Keratinocyte (primary cell): ENCODE results near the gene LRRC8C. TPM values are rescaled to one million over a fixed set of nuclear protein-coding genes. Genes with fewer than 3 reads are reported as not detected.
"Not testable (repeated sequence)": the region's sequence is repeated elsewhere in the genome, so short reads cannot be mapped to it uniquely, and the experiment has no call there.

Experiments
- DNase-seq: peaks from one replicate; pipeline ENCODE4 v3.0.0-alpha.2; 2011; ENCODE audit warnings: low read depth, missing footprints, low spot score
- FAIRE-seq: peaks from 2 replicates; lab custom pipeline; 2011; peaks lifted over from hg19 to GRCh38; lab: Jason Lieb, UNC
- H2AFZ ChIP-seq: 2 replicates; pipeline ENCODE4 v1.6.0; 2012; ENCODE audit warnings: low read length, control low read depth, inconsistent platforms; ENCODE audit not compliant: control insufficient read depth
- H3K27ac ChIP-seq: 2 replicates; pipeline ENCODE4 v1.5.1; 2011; ENCODE audit warnings: low read length; ENCODE audit not compliant: control insufficient read depth, insufficient read depth
- H3K27me3 ChIP-seq: 3 replicates; pipeline ENCODE4 v1.6.0; 2011; ENCODE audit warnings: low read length; ENCODE audit not compliant: control insufficient read depth, insufficient read depth; ENCODE audit errors: extremely low read depth
- H3K36me3 ChIP-seq, 2 experiments: 2 replicates in 1 of 2; 3 replicates in 1 of 2; pipeline ENCODE4 v1.5.1; 2011; ENCODE audit warnings: low read length in 2 of 2, mild to moderate bottlenecking in 1 of 2; ENCODE audit not compliant: control insufficient read depth in 2 of 2, insufficient read depth in 2 of 2; ENCODE audit errors: extremely low read depth in 1 of 2
- H3K4me1 ChIP-seq: 3 replicates; pipeline ENCODE4 v1.5.1; 2011; ENCODE audit warnings: low read length; ENCODE audit not compliant: control insufficient read depth, insufficient read depth; ENCODE audit errors: extremely low read depth
- H3K4me2 ChIP-seq: 3 replicates; pipeline ENCODE4 v1.6.0; 2011; ENCODE audit warnings: low read depth, low read length; ENCODE audit not compliant: control insufficient read depth, insufficient read depth; ENCODE audit errors: extremely low read depth
- H3K4me3 ChIP-seq, 3 experiments: fragments of 200-600 bp in 1 of 3; sonication (generic) in 1 of 3; 2 replicates in 2 of 3; 3 replicates in 1 of 3; pipeline ENCODE4 v1.5.1; 2011 to 2016; ENCODE audit warnings: low read length in 3 of 3, mild to moderate bottlenecking in 3 of 3, control low read depth in 2 of 3, inconsistent platforms in 1 of 3, low read depth in 1 of 3, mixed read lengths in 1 of 3, mixed run types in 1 of 3, moderate library complexity in 1 of 3; ENCODE audit not compliant: control insufficient read depth in 2 of 3, insufficient read depth in 2 of 3; ENCODE audit errors: extremely low read depth in 1 of 3
- H3K79me2 ChIP-seq: 2 replicates; pipeline ENCODE4 v1.6.0; 2012; ENCODE audit warnings: low read length; ENCODE audit not compliant: control insufficient read depth, insufficient read depth
- H3K9ac ChIP-seq: 3 replicates; pipeline ENCODE4 v1.6.0; 2011; ENCODE audit warnings: low read length; ENCODE audit not compliant: control insufficient read depth, insufficient read depth; ENCODE audit errors: extremely low read depth
- H3K9me1 ChIP-seq: 3 replicates; pipeline ENCODE4 v1.6.0; 2011; ENCODE audit warnings: low read length; ENCODE audit not compliant: control insufficient read depth, insufficient read depth; ENCODE audit errors: extremely low read depth
- H3K9me3 ChIP-seq: 2 replicates; pipeline ENCODE4 v1.5.1; 2012; ENCODE audit warnings: low read depth, low read length; ENCODE audit not compliant: control insufficient read depth
- H4K20me1 ChIP-seq: 3 replicates; pipeline ENCODE4 v1.6.0; 2011; ENCODE audit warnings: low read length; ENCODE audit not compliant: control insufficient read depth, insufficient read depth; ENCODE audit errors: extremely low read depth
- CTCF ChIP-seq, 3 experiments: IDR thresholded peaks in 1 of 3; conservative IDR thresholded peaks in 1 of 3; optimal IDR thresholded peaks in 1 of 3; 2 replicates in 2 of 3; 3 replicates in 1 of 3; pipeline versions ENCODE3 to v1.5.1; 2011; ENCODE audit warnings: low read length in 3 of 3, mild to moderate bottlenecking in 3 of 3, moderate library complexity in 2 of 3, control low read depth in 1 of 3, inconsistent platforms in 1 of 3; ENCODE audit not compliant: insufficient read depth in 2 of 3; ENCODE audit errors: extremely low read depth in 1 of 3
- EZH2 ChIP-seq: IDR thresholded peaks from one replicate; pipeline ENCODE4 v1.6.1; 2012; ENCODE audit warnings: inconsistent platforms, mild to moderate bottlenecking, low read length, moderate library complexity
- dilution Hi-C: fragments of 300-500 bp; cut with MboI; formaldehyde crosslinking; loops from one replicate; pipeline ENCODE4 v1.7.0; 2020; ENCODE audit warnings: low sequenced_read_pairs; ENCODE audit not compliant: extremely low pct_ligation_motif_present
- polyA plus RNA-seq, 5 experiments: library from polyadenylated mRNA; depleted of rRNA in 3 of 5; stranded (reverse) in 3 of 5; stranded (forward) in 1 of 5; unstranded in 1 of 5; fragments of >200 nt; gene quantifications; 1 replicate in 1 of 5; 2 replicates in 3 of 5; 3 replicates in 1 of 5; pipeline versions ENCODE4 v1.2.1 to v1.2.3, GENCODE V29; 2011 to 2012; ENCODE audit warnings: missing spikeins in 2 of 5, low read depth in 1 of 5, low replicate concordance in 1 of 5

LRRC8C gene
- polyA plus RNA-seq, 1 donor (not counting 4 experiments of a cell fraction or from before 2014, with no cell fraction given): 18.4 TPM

- no peak overlapping the region for H3K4me3 ChIP-seq
- no peak overlapping the region for H3K27ac ChIP-seq
- H3K9me1 ChIP-seq: no peaks in the 10 kb centered on the region
- DNase-seq: no peak
- H3K4me2 ChIP-seq: no peak overlapping the region
- dilution Hi-C loops: no loop called here
- H4K20me1 ChIP-seq: no peaks in the 10 kb centered on the region
- no peaks in the 10 kb centered on the region for H3K79me2 ChIP-seq
- no peak for FAIRE-seq
- no peaks in the 10 kb centered on the region for H3K9me3 ChIP-seq
- no peaks in the 10 kb centered on the region for H3K27me3 ChIP-seq
- no peaks in the 10 kb centered on the region for H3K36me3 ChIP-seq
- H3K4me1 ChIP-seq: no peaks in the 10 kb centered on the region
- H3K9ac ChIP-seq: no peak overlapping the region
- no peak overlapping the region for H2AFZ ChIP-seq
- TF ChIP-seq CTCF (optimal IDR thresholded peaks at IDR 0.05 in 1 of 3, IDR thresholded peaks at IDR 0.05 in 1 of 3, conservative IDR thresholded peaks at IDR 0.05 in 1 of 3; ENCODE audit: extremely low read depth in 1 of 3, insufficient read depth in 2 of 3, low read length in 3 of 3) (no peak), EZH2 (no peak)
Measured at GRCh38 chr1:89590341-89591080, 42.4 kb upstream of the LRRC8C start.

GRCh38 chr1:89592861-89593302 lies 40.0 kb upstream of the LRRC8C start:
- not testable (repeated sequence) for FAIRE-seq

More at GRCh38 chr1:89592861-89593302, 40.0 kb upstream of the LRRC8C start:
- H3K4me1 ChIP-seq, H3K9me3 ChIP-seq, H4K20me1 ChIP-seq, dilution Hi-C loops, DNase-seq, H3K9me1 ChIP-seq, H3K4me2 ChIP-seq, H3K36me3 ChIP-seq, H3K4me3 ChIP-seq, H3K9ac ChIP-seq, H3K79me2 ChIP-seq, H3K27me3 ChIP-seq, H3K27ac ChIP-seq, H2AFZ ChIP-seq: not testable (repeated sequence)
